D721Med (cell line): Measurements from ENCODE around the gene CHD6.

Source experiments
- DNase-seq: peaks from one replicate; pipeline ENCODE4 v3.0.0; 2011; ENCODE audit warnings: low spot score; ENCODE audit not compliant: insufficient read length
- FAIRE-seq: peaks from 2 replicates; lab custom pipeline; 2011; peaks lifted over from hg19 to GRCh38; lab: Jason Lieb, UNC
- TF ChIP-seq, protein P1 (sequence below): IDR thresholded peaks from 2 replicates; pipeline ENCODE4 v1.5.1; 2012; ENCODE audit warnings: mild to moderate bottlenecking, control low read depth; ENCODE audit not compliant: insufficient read depth; ENCODE audit errors: missing control alignments

CHD6 gene

GRCh38 chr20:41422953-41423352, 195.2 kb downstream of the CHD6 start:
- DNase-seq (no peak), FAIRE-seq (no peak)
- TF ChIP-seq, protein P1, sequence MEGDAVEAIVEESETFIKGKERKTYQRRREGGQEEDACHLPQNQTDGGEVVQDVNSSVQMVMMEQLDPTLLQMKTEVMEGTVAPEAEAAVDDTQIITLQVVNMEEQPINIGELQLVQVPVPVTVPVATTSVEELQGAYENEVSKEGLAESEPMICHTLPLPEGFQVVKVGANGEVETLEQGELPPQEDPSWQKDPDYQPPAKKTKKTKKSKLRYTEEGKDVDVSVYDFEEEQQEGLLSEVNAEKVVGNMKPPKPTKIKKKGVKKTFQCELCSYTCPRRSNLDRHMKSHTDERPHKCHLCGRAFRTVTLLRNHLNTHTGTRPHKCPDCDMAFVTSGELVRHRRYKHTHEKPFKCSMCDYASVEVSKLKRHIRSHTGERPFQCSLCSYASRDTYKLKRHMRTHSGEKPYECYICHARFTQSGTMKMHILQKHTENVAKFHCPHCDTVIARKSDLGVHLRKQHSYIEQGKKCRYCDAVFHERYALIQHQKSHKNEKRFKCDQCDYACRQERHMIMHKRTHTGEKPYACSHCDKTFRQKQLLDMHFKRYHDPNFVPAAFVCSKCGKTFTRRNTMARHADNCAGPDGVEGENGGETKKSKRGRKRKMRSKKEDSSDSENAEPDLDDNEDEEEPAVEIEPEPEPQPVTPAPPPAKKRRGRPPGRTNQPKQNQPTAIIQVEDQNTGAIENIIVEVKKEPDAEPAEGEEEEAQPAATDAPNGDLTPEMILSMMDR, result no peak

DNA sequence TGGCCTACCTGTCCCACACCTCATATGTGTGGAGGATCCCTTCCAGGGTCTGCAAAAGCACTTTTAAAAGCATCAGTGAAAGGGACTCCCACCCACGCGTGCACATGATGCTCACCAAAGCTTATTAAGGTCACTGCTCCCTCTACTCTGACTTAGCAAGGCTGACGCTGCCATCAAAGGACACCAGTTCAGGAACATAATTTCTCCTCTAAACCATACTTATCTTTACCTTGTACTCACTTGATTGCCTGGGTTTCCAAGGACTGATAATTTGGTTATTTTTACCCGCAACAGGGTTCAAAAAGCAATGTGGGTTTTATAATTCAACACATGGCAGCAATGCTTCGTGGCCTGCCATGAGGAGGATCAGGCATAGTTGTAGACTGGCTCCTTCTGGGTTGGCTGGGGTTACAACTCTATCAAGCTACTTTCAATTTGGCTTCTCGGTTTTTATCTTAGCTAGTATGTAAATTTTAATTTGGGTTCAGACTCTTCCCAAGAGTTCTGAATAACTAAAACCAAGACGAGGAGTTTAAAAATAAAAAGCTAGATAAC, 199.4 kb downstream of the CHD6 start:
- no peak for FAIRE-seq

GRCh38 chr20:41418031-41418430, 200.1 kb downstream of the CHD6 start:
- FAIRE-seq (no peak), DNase-seq (no peak)
- TF ChIP-seq, protein P1, result no peak

More for the DNA sequence above, 199.4 kb downstream of the CHD6 start:
- DNase-seq, result no peak
- TF ChIP-seq, protein P1, result no peak

DNA sequence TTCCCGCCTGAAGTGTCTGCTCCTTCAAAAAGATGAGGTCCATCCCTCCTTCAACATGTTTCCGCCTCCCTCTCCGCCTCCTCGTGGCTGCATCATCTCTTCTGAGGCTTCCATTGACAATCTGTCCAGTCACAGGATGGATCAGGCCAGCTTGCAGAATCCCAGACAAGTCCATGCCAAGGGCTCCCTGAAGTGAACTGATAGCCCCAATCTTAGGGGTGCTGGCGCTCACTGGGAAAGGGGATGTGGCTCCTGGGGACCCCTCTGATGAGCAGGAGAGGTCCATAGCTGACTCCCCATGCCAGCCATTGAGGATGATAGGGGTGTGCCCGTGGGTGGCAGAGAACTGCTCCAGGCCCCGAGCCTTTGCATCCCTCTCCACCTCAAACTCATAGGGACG, 203.0 kb downstream of the CHD6 start:
- DNase-seq, result no peak
- TF ChIP-seq, protein P1, result no peak
- FAIRE-seq, result no peak

- no peak for FAIRE-seq
- TF ChIP-seq, protein P1, result no peak
Measured at GRCh38 chr20:41413169-41413568, 205.0 kb downstream of the CHD6 start.

DNA sequence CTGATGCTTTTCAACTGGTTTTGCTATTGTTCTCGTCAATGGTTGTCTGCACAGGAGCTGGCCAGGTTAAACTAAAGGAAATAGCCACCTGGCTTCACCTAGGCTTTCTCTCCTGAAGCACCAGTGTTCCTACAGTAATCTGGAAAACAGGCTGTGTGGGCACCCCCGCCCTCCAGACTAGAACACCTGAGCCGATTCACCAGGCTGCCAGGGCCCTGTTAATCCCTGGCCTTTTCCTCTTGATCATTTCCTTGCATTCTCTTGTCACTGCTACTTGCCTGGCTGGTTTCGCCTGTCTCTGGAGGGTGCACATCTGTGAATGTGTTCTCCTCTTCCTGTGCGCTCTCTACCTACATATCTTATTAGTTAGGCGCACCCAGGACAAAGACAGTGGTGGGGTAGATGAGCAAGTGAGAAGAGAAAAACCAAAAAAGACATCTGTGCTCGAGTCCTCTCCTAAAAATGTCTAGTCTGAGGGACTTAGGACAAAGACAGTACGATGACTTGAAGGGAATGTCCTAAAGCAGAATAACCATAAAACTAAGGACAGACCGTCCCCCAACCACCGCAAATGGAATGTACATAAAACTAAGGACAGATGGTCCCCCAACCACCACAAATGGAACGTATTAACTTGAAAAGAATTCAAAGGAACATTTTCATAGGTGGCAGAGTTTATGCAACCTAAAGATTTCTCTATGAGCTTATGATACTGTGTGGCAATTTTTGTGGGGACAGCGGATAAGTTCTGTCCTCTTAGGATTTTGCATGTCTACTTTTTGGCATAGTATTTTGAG, 205.7 kb downstream of the CHD6 start:
- DNase-seq, result no peak
- TF ChIP-seq, protein P1, result no peak
- no peak for FAIRE-seq

More at GRCh38 chr20:41413169-41413568, 205.0 kb downstream of the CHD6 start:
- DNase-seq, result no peak

DNA sequence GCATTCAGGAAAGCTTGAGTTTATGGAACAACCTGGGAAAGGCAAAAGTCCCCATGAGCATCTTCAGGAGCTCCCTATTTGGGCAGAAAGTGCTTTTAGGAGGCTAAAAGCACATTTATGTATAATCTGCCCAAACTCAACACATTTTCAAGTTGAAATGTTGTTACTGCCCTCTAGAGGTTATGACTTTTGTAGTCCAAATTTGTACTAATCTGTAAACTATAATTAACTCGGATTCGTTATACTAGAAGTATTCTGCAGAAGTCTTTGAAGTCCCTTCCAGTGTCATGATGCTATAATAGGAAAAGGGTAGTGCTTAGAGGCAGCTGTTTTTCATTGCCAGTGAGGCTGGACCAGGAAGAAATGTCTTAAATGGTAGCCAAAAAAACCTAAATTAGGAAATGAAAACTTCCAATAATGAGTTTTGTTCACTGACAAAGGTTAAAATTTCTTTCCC, 206.8 kb downstream of the CHD6 start:
- FAIRE-seq, result no peak
- DNase-seq, result no peak
- TF ChIP-seq, protein P1, result no peak
